ENCODE results near the gene OR2H1. TPM values are rescaled to one million over a fixed set of nuclear protein-coding genes. Genes with fewer than 3 reads are reported as not detected.

Gene OR2H1
- total RNA-seq, 2 experiments from 2014 or later: not detected

Other genes with a start within 250 kb of the OR2H1 start
- not detected for gene OR14J1, start 155.5 kb upstream of the OR2H1 start, total RNA-seq
- not detected for gene OR5V1, start 88.3 kb upstream of the OR2H1 start, total RNA-seq
- gene OR12D3, start 81.9 kb upstream of the OR2H1 start, total RNA-seq: not detected
- gene OR12D2, start 61.5 kb upstream of the OR2H1 start, total RNA-seq: not detected
- gene OR12D1, start 42.2 kb upstream of the OR2H1 start, total RNA-seq: not detected
- not detected for gene OR10C1, start 17.8 kb upstream of the OR2H1 start, total RNA-seq
- not detected for gene OR11A1, start 84 bp upstream of the OR2H1 start, total RNA-seq
- gene MAS1L, start 30.8 kb downstream of the OR2H1 start, total RNA-seq: not detected
- under 1 TPM in 1 of 2 experiments, not detected in 1; 0.32 TPM for gene UBD, start 102.6 kb downstream of the OR2H1 start, total RNA-seq
- gene OR2H2, start 128.0 kb downstream of the OR2H1 start, total RNA-seq: not detected
- 10 to 100 TPM; 25.8 to 35.9 TPM for gene GABBR1, start 176.0 kb downstream of the OR2H1 start, total RNA-seq
- not detected for gene MOG, start 199.9 kb downstream of the OR2H1 start, total RNA-seq
- not detected for gene ZFP57, start 224.0 kb downstream of the OR2H1 start, total RNA-seq